ENCODE data around the gene ZNF74.
"Not testable (repeated sequence)": the region's sequence is repeated elsewhere in the genome, so short reads cannot be mapped to it uniquely, and the experiment has no call there.

The ZNF74 gene

DNA sequence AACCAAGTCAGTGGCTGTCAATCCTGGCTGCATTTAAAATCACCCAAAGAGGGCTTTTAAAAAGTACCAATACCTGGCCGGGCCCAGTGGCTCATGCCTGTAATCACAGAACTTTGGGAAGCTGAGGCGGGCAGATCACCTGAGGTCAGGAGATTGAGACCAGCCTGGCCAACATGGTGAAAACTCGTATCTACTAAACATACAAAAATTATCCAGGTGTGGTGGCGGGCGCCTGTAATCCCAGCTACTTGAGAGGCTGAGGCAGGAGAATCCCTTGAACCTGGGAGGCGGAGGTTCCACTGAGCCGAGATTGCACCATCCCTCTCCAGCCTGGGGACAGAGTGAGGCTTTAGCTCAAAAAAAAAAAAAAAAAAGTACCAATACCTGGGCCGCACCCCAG, 17.7 kb upstream of the ZNF74 start:
- not testable (repeated sequence) for DNase-seq (ENCODE audit: low read depth in 3 of 3)

DNA sequence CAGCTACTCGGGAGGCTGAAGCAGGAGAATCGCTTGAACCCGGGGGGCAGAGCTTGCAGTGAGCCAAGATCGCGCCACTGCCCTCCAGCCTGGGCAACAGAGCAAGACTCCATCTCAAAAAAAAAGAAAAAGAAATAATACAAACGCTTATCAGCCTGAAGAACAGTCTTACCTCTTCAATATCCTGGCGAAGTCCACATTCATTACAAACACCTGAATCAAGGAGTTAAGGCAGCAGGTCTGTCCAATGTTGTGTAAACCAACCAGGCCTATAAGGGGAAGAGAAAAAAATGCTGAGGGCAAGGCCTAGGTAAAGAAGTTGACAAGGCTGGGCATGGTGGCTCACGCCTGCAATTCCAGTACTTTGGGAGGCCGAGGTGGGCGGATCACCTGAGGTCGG, 17.0 kb upstream of the ZNF74 start:
- not testable (repeated sequence) for DNase-seq (ENCODE audit: low read depth in 3 of 3)

DNA sequence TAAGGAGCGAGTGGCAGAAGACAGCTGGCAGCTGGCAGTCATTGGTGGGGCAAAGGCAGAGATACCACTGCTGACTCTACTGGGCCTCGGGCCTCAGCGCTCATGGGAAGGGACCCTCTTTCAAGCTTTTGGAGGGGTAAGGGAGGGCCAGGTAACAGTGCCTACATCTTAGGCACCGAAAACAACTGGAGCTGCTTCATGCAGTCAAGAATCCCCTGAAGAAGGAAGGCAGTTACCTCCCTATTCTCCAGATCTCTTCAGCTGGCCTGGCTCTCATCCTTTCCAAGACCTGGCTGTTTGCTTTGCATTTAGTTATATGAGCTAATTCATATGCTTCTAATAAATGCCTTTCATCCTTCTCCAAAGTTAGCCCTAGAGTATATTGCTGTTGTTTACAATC, 15.8 kb upstream of the ZNF74 start:
- no peak for DNase-seq (ENCODE audit: low read depth in 3 of 3)

DNA sequence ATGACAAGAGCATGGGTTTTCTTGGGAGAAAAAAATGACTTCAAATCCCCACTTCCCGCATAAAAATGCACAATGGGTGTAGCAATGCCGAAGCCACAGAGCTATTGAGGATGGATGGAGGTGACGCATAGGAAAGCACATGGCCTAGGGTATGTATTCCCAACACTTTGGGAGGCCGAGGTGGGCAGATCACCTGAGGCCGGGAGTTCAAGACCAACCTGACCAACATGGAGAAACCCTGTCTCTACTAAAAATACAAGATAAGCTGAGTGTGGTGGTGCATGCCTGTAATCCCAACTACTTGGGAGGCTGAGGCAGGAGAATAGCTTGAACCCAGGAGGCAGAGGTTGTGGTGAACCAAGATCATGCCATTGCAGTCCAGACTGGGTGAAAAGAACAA, 15.3 kb upstream of the ZNF74 start:
- DNase-seq (ENCODE audit: low read depth in 3 of 3) = not testable (repeated sequence)

DNA sequence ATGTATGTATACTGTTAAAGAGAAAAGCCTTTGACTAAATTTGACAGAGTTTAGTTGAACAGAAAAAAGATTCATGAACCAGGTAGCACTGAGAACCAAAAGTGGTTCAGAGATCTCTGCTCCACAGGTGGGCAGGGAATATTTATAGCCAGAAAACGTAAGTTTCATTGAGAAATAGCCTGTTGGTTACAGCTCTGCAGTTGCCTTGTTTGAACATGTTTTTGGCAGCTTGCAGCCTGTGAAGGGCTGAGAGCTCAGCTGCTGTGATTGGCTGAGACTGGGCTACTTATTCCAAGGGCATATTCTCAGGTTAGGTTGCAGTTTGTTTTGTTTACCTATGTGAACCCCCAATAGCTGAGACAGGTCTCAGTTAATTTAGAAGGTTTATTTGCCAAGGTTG, 13.5 kb upstream of the ZNF74 start:
- no peak for DNase-seq (ENCODE audit: low read depth in 3 of 3)

DNA sequence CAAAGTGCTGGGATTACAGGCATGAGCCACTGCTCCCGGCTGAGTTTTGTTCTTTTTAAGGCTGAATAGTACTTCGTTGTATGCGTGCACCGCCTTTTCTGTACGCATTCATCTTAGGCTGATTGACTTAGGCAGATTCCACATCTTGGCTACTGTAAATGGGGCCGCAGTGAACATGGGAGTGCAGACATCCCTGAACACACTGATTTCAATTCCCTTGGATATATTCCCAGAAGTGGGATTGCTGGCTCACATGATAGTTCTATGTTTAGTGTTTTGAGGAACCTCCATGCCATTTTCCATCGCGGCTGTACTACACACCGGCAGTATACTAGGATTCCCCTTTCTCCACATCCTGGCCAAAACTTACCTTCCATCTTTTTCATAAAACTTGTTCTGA, 10.4 kb upstream of the ZNF74 start:
- DNase-seq (ENCODE audit: low read depth in 3 of 3) = no peak

DNA sequence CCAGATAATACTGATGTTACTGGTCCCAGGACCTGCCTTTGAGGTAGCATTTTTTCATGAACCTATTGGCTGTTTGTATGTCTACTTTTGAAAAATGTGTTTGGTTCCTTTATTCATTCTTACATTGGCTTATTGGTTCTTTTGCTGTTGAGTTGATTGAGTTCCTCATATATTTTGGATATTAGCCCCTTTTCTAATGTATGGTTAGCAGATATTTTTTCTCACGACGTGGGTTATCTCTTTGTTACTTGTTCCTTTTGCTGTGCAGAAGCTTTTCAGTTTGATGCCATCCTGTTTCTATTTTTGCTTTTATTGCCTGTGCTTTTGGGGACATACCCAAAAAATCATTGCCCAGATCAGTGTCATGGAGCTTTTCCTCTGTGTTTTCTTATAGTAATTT, 9.8 kb upstream of the ZNF74 start:
- DNase-seq (ENCODE audit: low read depth in 3 of 3) = no peak

DNA sequence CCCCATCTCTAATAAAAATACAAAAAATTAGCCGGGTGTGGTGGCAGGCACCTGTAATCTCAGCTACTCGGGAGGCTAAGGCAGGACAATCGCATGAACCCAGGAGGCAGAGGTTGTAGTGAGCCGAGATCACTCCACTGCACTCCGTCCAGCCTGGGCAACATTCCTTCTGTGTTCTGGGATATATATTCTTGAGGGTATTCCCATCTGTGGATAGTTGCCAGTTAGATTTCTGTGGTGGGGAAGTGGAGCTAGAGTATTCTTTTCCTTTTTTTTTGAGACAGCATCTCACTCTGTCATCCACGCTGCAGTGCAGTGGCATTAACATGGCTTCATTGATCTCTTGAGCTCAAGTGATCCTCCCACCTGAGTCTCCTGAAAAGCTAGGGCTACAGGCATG, 9.1 kb upstream of the ZNF74 start:
- DNase-seq (ENCODE audit: low read depth in 3 of 3) = no peak

DNA sequence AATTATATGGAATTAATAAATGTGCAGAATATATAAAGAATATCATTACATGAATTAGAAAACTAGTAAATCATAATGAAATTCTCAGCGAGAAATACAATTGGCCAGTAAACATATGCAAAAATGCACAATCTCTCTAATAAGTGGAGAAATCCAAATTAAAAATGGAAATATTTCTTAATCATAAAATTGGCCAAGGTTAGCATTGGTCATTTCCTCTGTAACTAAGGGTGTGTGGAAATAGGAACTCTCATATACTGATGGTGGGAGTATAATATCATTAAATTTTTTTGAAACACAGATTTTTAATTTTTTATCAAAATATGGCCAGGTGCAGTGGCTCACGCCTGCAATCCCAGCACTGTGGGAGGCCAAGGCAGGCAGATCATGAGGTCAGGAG, 7.6 kb upstream of the ZNF74 start:
- DNase-seq (ENCODE audit: low read depth in 3 of 3) = no peak

DNA sequence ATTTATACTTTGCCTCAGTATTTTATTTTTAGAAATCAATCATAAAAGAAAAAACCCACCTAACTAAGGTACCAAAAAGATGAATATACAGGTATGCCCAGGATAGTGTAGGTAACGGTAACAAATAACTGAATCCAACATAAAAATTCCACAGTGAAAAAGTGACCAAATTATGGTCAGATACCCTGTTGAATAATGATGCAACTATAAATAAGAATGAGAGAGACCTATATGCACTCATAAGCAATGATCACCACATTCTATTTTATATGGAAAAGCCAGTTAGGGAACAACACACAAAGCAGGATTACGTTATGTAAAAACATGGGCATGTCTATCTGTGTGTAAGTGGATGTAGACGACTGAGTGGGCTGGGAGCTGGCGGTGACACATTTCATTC, 7.0 kb upstream of the ZNF74 start:
- no peak for DNase-seq (ENCODE audit: low read depth in 3 of 3)

DNA sequence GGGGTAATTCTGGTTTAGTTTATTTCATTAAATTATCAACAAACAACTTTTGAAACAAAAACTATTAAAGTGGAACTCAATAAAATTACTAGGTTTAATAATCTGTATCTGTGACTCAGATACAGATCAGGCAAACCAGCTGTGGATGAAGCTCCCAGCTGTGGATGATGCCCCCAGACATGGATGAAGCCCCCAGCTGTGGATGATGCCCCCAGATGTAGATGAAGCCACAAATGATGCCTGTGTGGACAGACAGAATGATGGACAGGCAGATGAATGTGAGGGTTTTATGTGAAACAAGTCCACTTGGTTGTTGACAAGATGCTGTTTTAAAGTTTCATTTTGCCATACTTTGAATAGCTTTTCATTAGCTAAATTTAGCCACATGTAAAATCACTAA, 5.8 kb upstream of the ZNF74 start:
- no peak for DNase-seq (ENCODE audit: low read depth in 3 of 3)

DNA sequence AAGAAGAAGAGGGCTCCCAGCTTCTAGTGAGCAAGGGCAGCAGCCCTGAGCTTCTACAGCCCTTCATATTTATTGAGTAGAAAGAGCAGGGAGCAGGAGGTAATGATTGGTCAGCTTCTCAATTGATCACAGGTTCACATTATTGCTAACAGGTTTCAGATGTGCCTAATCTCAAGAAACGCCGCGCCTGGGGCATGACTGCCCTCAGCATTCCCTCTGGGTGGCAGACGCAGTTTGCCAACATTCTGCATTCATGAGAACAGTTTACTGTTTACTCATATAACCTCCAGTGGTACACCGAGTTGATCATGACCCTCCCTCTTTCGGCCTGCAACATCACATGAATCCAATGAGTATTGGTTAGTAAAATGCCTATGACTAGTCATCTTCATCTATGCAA, 4.7 kb upstream of the ZNF74 start:
- DNase-seq (ENCODE audit: low read depth in 3 of 3) = no peak

DNA sequence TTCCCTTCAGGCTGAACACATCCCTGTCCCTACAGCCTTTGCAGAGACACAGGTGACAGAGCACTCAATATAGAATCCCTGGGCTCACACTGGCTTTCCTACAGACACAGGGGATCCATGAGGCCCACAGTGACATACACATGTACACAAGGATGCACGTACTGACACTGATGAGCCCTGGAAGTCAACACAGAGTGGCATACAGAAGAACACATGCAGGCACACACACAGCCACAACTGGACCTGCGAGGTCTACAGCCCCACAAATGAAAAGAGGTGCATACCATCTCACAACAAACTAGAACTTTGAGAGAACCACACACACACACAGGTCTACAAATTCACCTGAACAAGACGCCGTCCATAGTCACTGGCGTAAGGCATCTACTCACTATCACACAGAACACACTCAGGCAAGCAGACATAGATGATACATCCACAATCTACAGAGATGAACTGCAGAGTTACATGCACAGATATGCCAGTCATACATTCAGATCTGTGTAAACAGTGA, 3.5 kb upstream of the ZNF74 start:
- no peak for DNase-seq (ENCODE audit: low read depth in 3 of 3)

DNA sequence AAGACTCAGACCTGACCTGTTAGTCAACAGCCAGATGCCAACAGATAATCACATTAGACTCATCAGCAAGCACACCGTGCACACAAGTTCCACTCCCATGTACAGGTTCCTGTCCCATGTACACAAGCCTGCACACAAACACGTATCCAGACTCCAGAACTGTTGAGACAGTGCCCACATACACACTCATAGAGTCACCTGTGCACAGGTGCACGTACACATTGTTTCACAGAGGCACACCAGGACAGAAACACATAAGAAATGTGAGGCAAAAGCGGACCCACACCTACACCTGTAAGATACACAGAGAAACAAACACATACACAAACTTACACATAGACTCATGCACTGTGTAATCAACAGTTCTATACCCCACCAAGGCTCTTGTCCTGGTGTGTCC, 2.7 kb upstream of the ZNF74 start:
- DNase-seq (ENCODE audit: low read depth in 3 of 3) = no peak

DNA sequence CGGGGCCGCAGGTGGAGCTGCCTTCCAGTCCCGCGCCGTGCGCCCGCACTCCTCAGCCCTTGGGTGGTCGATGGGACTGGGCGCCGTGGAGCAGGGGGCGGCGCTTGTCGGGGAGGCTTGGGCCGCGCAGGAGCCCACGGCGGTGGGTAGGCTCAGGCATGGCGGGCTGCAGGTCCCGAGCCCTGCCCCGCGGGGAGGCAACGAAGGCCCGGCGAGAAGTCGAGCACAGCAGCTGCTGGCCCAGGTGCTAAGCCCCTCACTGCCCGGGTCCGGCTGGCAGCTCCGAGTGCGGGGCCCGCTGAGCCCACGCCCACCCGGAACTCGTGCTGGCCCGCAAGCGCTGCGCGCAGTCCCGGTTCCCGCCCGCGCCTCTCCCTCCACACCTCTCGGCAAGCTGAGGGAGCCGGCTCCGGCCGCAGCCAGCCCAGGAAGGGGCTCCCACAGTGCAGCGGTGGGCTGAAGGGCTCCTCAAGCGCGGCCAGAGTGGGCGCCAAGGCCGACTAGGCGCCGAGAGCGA, 1.5 kb upstream of the ZNF74 start:
- not testable (repeated sequence) for DNase-seq (ENCODE audit: low read depth in 3 of 3)

DNA sequence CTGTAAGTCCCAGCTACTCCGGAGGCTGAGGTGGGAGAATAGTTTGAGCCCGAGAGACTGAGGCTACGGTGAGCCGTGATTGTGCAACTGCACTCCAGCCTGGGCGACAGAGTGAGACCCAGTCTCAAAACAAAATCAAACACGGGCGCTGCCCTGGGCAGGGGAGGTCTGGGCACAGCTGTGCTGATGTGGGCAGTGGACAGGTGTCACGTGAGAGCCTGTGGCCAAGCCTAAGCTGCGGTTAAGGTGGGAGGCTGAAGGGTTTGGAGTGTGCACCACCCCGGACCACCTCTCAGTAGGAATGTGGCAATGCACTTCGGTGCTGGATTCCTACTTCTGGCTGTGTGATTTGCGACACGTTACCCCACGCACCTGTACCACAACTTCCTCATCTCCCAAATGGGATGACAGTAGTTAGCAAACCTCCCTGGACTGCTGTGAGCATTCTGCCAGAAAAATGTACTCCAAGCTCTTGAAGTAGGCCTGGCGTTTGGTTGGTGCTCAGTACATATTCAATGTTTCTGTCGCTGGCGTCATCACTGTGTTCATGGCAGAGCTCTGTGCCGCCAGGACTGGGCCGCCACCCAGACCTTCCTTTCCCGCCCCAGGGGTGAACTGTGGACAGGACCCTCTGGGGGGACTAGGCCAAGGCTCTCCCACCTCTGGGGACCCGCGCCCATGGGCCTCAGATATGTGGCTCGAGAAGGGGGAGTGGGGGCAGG, 807 bp upstream of the ZNF74 start:
- DNase-seq (ENCODE audit: low read depth in 3 of 3) = no peak

DNA sequence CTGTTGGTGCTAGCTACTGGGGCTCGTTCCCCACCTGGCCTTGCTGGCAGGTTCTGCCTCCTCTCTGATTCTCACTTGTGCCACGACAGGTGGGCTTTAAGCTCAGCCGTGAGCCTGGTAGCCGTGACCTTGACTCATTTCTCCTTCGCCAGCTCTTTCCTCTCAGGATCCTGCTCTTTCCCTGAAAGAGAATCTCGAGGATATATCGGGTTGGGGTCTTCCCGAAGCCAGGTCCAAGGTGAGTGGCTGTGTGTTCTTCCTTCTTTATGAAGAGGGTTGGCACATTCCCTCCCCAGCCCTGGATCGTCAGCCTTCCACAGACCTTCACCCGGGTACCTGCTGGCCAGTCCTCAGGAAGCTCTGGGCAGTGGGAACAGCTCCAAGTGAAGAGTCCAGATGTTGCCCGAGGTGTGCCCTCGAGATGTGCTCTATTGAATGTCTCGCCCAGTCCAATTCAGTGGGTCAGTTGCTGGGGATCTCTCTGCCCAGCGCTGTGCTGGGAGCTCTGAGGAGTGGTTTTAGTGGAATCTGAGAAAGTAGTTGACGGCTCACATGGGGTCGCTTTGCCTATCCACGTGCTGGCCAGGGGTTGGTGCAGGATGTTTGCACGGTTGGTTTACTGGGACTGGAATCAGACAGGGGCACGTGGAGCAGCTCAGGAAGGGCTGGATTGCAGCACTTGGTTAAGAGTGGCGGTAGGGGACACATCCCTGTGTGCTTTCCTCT, 1.4 kb downstream of the ZNF74 start:
- DNase-seq (ENCODE audit: low read depth in 3 of 3) = no peak

DNA sequence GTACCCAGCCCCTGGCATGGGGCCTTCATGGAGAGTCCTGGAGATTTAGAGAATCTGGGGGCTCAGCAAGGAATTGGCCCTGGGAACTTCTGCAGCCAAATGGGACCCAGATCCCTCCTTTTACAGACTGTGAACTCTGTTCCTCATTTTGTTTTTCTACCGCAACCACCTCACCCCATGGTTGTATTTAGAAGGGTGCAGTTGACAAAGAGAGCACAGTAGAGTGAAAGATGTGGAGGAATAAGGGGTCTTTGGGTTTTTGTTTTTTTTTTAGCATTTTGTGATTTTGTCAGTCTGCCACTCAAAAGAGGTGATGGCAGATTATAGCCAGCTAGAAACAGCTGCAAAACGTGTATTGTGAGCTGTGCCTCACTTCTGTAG, 1.9 kb downstream of the ZNF74 start:
- DNase-seq (ENCODE audit: low read depth in 3 of 3) = no peak

DNA sequence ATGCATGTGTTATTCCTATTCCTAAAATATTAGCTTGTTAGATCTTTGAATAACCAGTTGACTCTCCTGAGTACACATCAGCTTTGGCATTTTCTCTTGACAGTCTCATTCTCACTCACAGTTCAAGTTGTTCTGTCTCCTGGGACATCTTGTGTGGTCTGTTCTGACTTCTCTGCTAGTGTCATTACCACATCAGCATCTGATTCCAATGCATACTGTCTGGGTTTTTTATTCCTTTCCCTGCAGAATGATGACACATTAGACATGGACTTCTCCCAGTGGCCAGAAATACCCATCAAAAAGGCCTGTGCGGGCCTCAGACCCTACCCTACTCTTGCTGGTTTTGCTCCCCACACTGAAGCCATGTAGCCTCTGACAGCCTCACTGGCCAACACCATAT, 2.7 kb downstream of the ZNF74 start:
- DNase-seq (ENCODE audit: low read depth in 3 of 3) = no peak

DNA sequence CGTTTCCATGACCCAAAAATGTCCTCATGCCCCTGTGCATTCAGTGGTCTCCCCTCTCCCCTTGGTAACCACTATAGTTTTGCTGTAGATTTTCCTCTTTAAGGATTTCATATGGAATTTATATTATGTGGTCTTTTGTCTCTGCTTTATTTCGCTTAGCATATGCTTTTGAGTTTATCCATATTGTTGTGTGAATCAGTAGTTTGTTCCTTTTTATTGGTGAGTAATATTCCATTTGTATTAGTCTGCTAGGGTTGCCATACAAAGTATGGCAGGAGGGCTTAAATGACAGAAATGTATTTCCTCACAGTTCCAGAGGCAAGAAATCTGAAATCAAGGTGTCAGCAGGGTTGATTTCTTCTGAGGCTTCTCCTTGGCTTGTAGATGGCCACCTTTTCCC, 3.5 kb downstream of the ZNF74 start:
- DNase-seq (ENCODE audit: low read depth in 3 of 3) = no peak

DNA sequence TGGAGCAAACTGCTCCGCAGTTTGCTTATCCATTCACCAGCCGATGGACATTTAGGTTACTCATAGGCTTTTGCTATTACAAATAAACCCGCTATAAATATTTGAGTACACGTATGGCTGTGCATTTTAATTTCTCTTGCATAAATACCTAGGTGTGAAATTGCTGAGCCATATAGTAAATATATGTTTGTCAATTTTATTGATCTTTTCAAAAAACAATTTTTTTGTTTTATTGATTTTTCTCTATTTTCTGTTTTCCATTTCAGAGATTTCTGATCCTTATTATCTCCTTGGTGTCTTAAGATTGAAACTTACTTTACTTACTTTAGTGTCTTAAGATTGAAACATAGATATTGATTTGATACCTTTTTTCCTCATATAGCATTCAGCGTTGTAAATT, 4.5 kb downstream of the ZNF74 start:
- DNase-seq (ENCODE audit: low read depth in 3 of 3) = no peak

DNA sequence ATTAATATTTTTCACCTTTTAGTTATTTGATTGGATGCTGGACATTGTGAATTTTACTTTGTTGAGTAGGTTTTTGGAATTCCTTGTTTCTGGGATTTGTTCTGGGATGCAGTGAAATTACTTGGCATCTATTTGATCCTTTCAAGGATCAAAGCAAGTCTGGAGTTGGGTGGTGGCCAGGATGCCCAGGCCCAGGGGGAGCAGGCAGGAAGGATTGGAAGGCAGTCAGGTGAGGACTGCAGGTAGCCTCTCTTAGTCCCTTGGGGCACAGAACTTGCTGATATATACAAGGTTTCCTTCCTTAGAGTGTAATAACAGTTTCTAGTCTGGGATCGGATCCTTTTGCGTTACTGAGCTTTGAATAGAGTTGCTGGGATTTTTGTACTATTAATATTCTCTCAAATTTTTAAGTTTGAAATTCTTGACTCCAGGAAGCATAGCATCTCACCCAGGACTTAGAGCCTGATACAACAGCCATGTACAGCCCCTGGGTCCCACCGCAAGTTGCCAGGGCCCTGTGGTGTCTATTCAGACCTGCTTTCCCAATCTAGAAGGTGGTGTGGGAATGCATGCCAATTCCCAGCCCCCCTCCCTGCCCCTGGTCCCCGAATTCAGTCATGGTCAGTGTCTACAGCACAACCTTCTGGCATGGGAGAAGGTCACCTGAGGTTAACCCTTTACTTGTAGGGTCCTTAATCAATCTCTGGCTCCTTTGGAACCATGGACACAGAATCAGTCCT, 6.1 kb downstream of the ZNF74 start:
- no peak for DNase-seq (ENCODE audit: low read depth in 3 of 3)

Measured in stimulated activated CD4-positive, alpha-beta T cell treated with anti-CD3 and anti-CD28 coated beads, TNF-alpha, amount 100 ng/mL, for 4 hours (primary cell).